C4-2B (cell line): Measurements from ENCODE around the gene SIL1.

Experiments
- CTCF ChIP-seq: fragments of 450-650 bp; conservative IDR thresholded peaks from 2 replicates; pipeline ENCODE4 v1.5.1; 2017; ENCODE audit warnings: mild to moderate bottlenecking
- ZFX ChIP-seq: fragments of 450-650 bp; IDR thresholded peaks from 2 replicates; pipeline ENCODE4 v1.6.1; 2017

DNA sequence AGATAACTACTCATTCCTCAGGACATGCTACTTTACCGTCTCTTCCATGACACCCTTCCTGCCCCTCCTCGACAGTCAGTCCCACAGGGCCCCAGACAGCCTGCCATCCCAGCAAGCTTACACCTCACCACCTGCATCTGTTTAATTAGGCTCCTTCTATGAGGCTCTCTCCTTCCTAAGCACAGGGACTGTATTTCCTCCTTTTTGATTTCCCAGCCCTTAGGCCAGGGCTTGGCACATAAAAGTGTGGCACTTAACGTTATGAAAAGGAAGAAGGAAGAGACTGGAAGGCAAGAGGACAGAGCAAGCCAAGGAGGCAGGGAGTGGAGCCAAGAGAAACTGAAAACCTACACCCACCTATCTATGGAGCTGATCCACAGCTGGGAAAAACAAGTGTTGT lies 146.8 kb downstream of the SIL1 start:
- TF ChIP-seq CTCF (no peak), ZFX (no peak)
